ENCODE results near the gene SAMD1. TPM values are rescaled to one million over a fixed set of nuclear protein-coding genes. Genes with fewer than 3 reads are reported as not detected.
A peak's percentile ranks its signal among the peaks of the same experiment; 100 is the strongest.

SAMD1 gene
- total and polyA plus RNA-seq, 9 of the 15 experiments (the other 6 are each of a cell fraction or from before 2014, with no cell fraction given) = 2.9 to 96.0 (median 43.5) TPM

DNA sequence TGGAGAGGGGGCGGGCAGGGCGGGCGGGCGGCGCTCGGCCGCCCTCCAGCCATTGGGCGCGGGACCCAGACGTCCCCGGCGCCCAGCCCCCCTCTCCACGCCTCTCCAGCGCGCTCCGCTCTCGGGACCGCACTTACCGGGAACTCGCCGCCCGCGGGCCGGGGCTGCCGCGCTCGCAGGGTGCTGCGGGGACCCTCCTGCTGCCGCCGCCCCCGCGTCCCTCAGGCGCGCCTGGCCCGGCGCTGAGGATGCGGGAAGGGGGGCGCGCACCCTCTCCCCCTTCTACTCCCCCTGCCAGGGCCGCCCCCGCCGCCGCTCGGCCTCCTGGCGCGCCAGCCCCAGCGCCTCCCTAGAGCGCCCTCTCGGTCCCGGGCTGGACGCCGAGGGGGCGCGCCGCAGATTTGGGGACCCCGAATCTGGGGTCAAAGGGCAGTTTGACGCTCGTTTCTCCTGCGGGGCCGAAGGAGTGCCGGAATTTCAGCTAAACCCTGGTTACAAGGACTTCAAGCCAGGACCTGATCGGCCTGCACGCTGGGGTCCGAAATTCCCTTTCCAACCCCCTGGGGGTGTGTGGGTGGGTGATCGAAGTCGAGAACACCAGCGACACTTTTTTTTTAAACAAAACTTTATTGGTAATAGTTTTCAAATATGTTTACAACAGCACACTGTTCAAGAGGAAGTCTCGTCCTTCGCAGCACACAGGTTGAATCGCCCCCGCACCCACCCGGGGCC is 696 bp upstream of the SAMD1 start (continued):
- TF ChIP-seq, protein P1, sequence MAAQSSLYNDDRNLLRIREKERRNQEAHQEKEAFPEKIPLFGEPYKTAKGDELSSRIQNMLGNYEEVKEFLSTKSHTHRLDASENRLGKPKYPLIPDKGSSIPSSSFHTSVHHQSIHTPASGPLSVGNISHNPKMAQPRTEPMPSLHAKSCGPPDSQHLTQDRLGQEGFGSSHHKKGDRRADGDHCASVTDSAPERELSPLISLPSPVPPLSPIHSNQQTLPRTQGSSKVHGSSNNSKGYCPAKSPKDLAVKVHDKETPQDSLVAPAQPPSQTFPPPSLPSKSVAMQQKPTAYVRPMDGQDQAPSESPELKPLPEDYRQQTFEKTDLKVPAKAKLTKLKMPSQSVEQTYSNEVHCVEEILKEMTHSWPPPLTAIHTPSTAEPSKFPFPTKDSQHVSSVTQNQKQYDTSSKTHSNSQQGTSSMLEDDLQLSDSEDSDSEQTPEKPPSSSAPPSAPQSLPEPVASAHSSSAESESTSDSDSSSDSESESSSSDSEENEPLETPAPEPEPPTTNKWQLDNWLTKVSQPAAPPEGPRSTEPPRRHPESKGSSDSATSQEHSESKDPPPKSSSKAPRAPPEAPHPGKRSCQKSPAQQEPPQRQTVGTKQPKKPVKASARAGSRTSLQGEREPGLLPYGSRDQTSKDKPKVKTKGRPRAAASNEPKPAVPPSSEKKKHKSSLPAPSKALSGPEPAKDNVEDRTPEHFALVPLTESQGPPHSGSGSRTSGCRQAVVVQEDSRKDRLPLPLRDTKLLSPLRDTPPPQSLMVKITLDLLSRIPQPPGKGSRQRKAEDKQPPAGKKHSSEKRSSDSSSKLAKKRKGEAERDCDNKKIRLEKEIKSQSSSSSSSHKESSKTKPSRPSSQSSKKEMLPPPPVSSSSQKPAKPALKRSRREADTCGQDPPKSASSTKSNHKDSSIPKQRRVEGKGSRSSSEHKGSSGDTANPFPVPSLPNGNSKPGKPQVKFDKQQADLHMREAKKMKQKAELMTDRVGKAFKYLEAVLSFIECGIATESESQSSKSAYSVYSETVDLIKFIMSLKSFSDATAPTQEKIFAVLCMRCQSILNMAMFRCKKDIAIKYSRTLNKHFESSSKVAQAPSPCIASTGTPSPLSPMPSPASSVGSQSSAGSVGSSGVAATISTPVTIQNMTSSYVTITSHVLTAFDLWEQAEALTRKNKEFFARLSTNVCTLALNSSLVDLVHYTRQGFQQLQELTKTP (IDR thresholded peaks at IDR 0.05; ENCODE audit: low read depth in 1 of 2, partially characterized antibody in 2 of 2) = no peak
- no peak for TF ChIP-seq PCBP2 (IDR thresholded peaks at IDR 0.05; ENCODE audit: low read depth, low read length, poor library complexity, severe bottlenecking)
- TF ChIP-seq SRSF7 (optimal IDR thresholded peaks at IDR 0.05; ENCODE audit: low read depth, low read length) = no peak
- TF ChIP-seq FOXK1 (CRISPR knock-in tag; IDR thresholded peaks at IDR 0.05; ENCODE audit: borderline replicate concordance) = no peak
- no peak for TF ChIP-seq RBM34 (IDR thresholded peaks at IDR 0.05; ENCODE audit: borderline replicate concordance, insufficient read depth, low read length)
- peak; percentile 69 for TF ChIP-seq ZFX (CRISPR knock-in tag; IDR thresholded peaks at IDR 0.05)
- peak; percentile 65; the same call in 1 of the 2 replicates for TF ChIP-seq ATF7 (IDR thresholded peaks at IDR 0.05)
- TF ChIP-seq, protein P2, sequence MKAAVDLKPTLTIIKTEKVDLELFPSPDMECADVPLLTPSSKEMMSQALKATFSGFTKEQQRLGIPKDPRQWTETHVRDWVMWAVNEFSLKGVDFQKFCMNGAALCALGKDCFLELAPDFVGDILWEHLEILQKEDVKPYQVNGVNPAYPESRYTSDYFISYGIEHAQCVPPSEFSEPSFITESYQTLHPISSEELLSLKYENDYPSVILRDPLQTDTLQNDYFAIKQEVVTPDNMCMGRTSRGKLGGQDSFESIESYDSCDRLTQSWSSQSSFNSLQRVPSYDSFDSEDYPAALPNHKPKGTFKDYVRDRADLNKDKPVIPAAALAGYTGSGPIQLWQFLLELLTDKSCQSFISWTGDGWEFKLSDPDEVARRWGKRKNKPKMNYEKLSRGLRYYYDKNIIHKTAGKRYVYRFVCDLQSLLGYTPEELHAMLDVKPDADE (conservative IDR thresholded peaks at IDR 0.05; ENCODE audit: control insufficient read depth, low read depth, low read length) = 0 out of 2 replicates have a peak, but pooled peaks have one; percentile 30
- no peak; a peak in 1 of 4 replicates for TF ChIP-seq TEAD1 (CRISPR knock-in tag; IDR thresholded peaks at IDR 0.05)
- TF ChIP-seq FOS (IDR thresholded peaks at IDR 0.05; ENCODE audit: extremely low read depth, insufficient read length) = no peak
- no peak for TF ChIP-seq PTTG1 (tag; IDR thresholded peaks at IDR 0.05; ENCODE audit: low read depth)
- no peak; the same call in 1 of the 2 replicates for TF ChIP-seq TAL1 (IDR thresholded peaks at IDR 0.05)
- no peak for TF ChIP-seq TFAM (CRISPR knock-in tag; conservative IDR thresholded peaks at IDR 0.05)
- no peak for TF ChIP-seq TCF3 (CRISPR knock-in tag; IDR thresholded peaks at IDR 0.05)
- TF ChIP-seq ZNF174 (CRISPR knock-in tag; IDR thresholded peaks at IDR 0.05) = no peak
- no peak for TF ChIP-seq JUNB (CRISPR knock-in tag; conservative IDR thresholded peaks at IDR 0.05)
- TF ChIP-seq, protein P3, sequence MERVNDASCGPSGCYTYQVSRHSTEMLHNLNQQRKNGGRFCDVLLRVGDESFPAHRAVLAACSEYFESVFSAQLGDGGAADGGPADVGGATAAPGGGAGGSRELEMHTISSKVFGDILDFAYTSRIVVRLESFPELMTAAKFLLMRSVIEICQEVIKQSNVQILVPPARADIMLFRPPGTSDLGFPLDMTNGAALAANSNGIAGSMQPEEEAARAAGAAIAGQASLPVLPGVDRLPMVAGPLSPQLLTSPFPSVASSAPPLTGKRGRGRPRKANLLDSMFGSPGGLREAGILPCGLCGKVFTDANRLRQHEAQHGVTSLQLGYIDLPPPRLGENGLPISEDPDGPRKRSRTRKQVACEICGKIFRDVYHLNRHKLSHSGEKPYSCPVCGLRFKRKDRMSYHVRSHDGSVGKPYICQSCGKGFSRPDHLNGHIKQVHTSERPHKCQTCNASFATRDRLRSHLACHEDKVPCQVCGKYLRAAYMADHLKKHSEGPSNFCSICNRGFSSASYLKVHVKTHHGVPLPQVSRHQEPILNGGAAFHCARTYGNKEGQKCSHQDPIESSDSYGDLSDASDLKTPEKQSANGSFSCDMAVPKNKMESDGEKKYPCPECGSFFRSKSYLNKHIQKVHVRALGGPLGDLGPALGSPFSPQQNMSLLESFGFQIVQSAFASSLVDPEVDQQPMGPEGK (CRISPR knock-in tag; IDR thresholded peaks at IDR 0.05; ENCODE audit: borderline replicate concordance) = no peak
- peak; percentile 45; the same call in 1 of the 2 replicates for TF ChIP-seq NCOR1 (IDR thresholded peaks at IDR 0.05)
- TF ChIP-seq, protein P4, sequence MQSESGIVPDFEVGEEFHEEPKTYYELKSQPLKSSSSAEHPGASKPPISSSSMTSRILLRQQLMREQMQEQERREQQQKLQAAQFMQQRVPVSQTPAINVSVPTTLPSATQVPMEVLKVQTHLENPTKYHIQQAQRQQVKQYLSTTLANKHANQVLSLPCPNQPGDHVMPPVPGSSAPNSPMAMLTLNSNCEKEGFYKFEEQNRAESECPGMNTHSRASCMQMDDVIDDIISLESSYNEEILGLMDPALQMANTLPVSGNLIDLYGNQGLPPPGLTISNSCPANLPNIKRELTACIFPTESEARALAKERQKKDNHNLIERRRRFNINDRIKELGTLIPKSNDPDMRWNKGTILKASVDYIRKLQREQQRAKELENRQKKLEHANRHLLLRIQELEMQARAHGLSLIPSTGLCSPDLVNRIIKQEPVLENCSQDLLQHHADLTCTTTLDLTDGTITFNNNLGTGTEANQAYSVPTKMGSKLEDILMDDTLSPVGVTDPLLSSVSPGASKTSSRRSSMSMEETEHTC (IDR thresholded peaks at IDR 0.05) = no peak
